HT1080 (cell line): ENCODE data around the gene NCOA7. TPM values are rescaled to one million over a fixed set of nuclear protein-coding genes. Genes with fewer than 3 reads are reported as not detected.
"Not testable (repeated sequence)": the region's sequence is repeated elsewhere in the genome, so short reads cannot be mapped to it uniquely, and the experiment has no call there.

ENCODE experiments used
- DNase-seq: peaks from one replicate; pipeline ENCODE4 v3.0.0-alpha.2; 2015; ENCODE audit warnings: low read depth
- total RNA-seq: library from RNA; depleted of rRNA; stranded (reverse); fragments of >200 nt; shearing (Covaris generic); gene quantifications from 2 replicates; pipeline ENCODE4 v1.2.3, GENCODE V29; 2014

Gene NCOA7
- total RNA-seq, 1 experiment from 2014 or later: 5.0 TPM

- DNase-seq: no peak
Measured at GRCh38 chr6:125865015-125865414, 74.3 kb downstream of the NCOA7 start.

- DNase-seq: no peak
Measured at GRCh38 chr6:125866433-125866832, 75.7 kb downstream of the NCOA7 start.

- DNase-seq: no peak
Measured at GRCh38 chr6:125867483-125867942, 76.8 kb downstream of the NCOA7 start.

GRCh38 chr6:125868252-125868651 is 77.5 kb downstream of the NCOA7 start:
- no peak for DNase-seq

- DNase-seq: no peak
Measured at GRCh38 chr6:125868678-125869395, 78.1 kb downstream of the NCOA7 start.

- DNase-seq: no peak
Measured at GRCh38 chr6:125869427-125869826, 78.7 kb downstream of the NCOA7 start.

GRCh38 chr6:125871365-125871764 is 80.6 kb downstream of the NCOA7 start:
- no peak for DNase-seq

- DNase-seq: no peak
Measured at GRCh38 chr6:125872259-125872921, 81.6 kb downstream of the NCOA7 start.

- no peak for DNase-seq
Measured at GRCh38 chr6:125882243-125882642, 91.5 kb downstream of the NCOA7 start.

- DNase-seq: no peak
Measured at GRCh38 chr6:125884634-125885371, 94.0 kb downstream of the NCOA7 start.

GRCh38 chr6:125886021-125886420 is 95.3 kb downstream of the NCOA7 start:
- DNase-seq: no peak

- DNase-seq: no peak
Measured at GRCh38 chr6:125886914-125887313, 96.2 kb downstream of the NCOA7 start.

- DNase-seq: no peak
Measured at GRCh38 chr6:125887372-125887771, 96.6 kb downstream of the NCOA7 start.

- DNase-seq: peak; percentile 46
Measured at GRCh38 chr6:125888989-125889656, 98.4 kb downstream of the NCOA7 start.

GRCh38 chr6:125899726-125900182 is 109.0 kb downstream of the NCOA7 start:
- DNase-seq: no peak

GRCh38 chr6:125904871-125905270 is 114.1 kb downstream of the NCOA7 start:
- peak; percentile 95 for DNase-seq

GRCh38 chr6:125906158-125906998 is 115.6 kb downstream of the NCOA7 start:
- DNase-seq: peak; percentile 10

GRCh38 chr6:125910527-125910926 is 119.8 kb downstream of the NCOA7 start:
- no peak for DNase-seq

- not testable (repeated sequence) for DNase-seq
Measured at GRCh38 chr6:125911051-125911451, 120.3 kb downstream of the NCOA7 start.

- DNase-seq: not testable (repeated sequence)
Measured at GRCh38 chr6:125912430-125912829, 121.7 kb downstream of the NCOA7 start.

- DNase-seq: no peak
Measured at GRCh38 chr6:125913145-125913544, 122.4 kb downstream of the NCOA7 start.
